ENCODE measurements around the gene RSPRY1.

DNA sequence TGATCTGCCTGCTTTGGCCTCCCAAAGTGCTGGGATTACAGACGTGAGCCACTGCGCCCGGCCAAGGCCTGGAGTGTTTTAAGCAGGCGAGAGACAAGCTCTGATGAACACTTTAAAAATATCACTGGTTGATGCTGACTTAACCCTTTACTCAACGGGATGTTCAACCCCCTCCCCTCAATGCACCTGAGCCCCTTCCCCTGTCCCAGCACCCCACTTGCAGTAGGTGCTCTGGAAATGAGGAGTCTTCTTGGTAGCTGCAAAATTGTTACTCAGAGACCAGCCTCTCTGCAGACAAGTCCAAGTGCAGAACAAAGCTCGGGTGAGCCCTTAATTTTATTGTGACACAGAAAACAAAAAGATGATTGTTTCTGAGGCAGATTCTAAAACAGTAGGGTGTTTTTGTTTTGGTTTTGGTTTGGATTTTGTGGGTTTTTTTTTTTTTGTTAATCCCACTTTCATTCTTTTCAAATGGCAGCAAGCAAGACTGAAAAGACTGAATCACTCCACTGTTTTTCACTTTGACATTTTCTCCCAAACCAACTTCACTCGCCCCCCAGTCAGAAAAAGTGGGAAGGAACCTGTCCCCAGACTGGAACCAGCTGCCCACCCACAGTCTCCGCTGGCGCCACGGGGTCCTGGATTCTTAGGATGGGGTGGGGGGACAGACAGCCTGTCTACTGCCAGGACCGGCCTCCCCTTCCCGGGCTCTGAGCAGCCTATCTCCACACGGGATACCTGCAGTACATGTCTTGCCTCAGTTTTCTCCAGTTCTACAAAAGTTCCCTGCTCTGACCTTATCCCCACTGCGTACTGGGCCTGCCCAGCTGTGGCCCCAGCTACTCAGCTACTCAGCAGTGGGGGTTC is 103.5 kb downstream of the RSPRY1 start:
- no peak for TF ChIP-seq NFIC (IDR thresholded peaks at IDR 0.05; ENCODE audit: borderline replicate concordance)
- TF ChIP-seq, protein P1, sequence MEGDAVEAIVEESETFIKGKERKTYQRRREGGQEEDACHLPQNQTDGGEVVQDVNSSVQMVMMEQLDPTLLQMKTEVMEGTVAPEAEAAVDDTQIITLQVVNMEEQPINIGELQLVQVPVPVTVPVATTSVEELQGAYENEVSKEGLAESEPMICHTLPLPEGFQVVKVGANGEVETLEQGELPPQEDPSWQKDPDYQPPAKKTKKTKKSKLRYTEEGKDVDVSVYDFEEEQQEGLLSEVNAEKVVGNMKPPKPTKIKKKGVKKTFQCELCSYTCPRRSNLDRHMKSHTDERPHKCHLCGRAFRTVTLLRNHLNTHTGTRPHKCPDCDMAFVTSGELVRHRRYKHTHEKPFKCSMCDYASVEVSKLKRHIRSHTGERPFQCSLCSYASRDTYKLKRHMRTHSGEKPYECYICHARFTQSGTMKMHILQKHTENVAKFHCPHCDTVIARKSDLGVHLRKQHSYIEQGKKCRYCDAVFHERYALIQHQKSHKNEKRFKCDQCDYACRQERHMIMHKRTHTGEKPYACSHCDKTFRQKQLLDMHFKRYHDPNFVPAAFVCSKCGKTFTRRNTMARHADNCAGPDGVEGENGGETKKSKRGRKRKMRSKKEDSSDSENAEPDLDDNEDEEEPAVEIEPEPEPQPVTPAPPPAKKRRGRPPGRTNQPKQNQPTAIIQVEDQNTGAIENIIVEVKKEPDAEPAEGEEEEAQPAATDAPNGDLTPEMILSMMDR (IDR thresholded peaks at IDR 0.05): no peak
- TF ChIP-seq ELF1 (IDR thresholded peaks at IDR 0.05): no peak
- TF ChIP-seq YY1 (IDR thresholded peaks at IDR 0.05; ENCODE audit: low read depth): no peak
- no peak for TF ChIP-seq EP300 (IDR thresholded peaks at IDR 0.05; ENCODE audit: borderline replicate concordance in 1 of 2, low read depth in 1 of 2, low read length in 1 of 2)

Data from SK-N-SH (cell line).